Heart left ventricle (tissue), 13 donors: ENCODE measurements around the gene ARSB.

Source experiments
- POLR2A ChIP-seq, 2 donors: fragments of 450-650 bp; IDR thresholded peaks; one replicate each; pipeline ENCODE4 v1.6.1; 2017; ENCODE audit warnings: antibody characterized with exemption in 2 of 2, mild to moderate bottlenecking in 2 of 2, moderate library complexity in 2 of 2
- TF ChIP-seq, protein P1 (sequence below), 12 donors: fragments of 200-600 bp; sonication (generic) in 4 of 12; IDR thresholded peaks; one replicate each; pipeline versions ENCODE4 v1.5.0 to v1.8.0; 2018 to 2022; ENCODE audit warnings: antibody characterized with exemption in 12 of 12, mild to moderate bottlenecking in 5 of 12
- donor health status: ischemic (EF 13 %, LVEDD 7.1; RV severe dilation, severe dysfunction).
- donor health status: DM: no; HTN: yes; CAD: no.
- donor health status: DM: no; HTN: no; CAD: no.
- donor health status: ischemic (EF 25% LVEDD 6.9; RV normal size, moderate dysfunction).
- donor health status: ischemic (EF 25% LVEDD 5.7; RV mildly dilated, moderate dysfunction).
- donor health status: ischemic (EF 35%, LVEDD 5.7; RV mildly dilated, moderate dysfunction).
- donor health status: nonischemic (EF 11% LVEDD 7.7; RV severe dilation, severe dysfunction).
- donor health status: DM: yes; HTN: yes; CAD: no.
- donor health status: PGD.
- donor health status: ischemic (EF 29% LVEDD 5.4; RV normal size, mild dysfunction).
- donor health status: nonischemic (EF 23%, LVEDD 6.1; RV moderate dilation, normal function).

DNA sequence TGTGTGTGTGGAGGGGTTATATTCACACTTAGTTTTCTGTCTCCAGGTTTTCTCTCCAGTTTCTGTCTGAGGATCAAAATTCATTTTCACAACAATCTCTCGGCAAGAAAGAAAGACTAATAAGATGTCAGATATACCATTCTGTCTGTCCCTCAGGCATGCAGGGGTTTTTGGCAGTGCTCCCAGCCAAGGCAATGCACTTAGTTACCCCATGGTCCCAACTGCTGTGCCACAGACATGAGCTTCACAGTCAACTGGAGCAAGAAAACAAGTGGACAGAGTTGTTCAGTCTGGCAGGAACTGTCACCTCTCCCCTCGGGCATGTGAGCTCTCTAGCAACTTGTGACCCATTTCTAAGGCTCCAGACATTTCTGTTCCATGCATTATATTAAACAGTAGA is 234.8 kb downstream of the ARSB start:
- TF ChIP-seq, protein P1, sequence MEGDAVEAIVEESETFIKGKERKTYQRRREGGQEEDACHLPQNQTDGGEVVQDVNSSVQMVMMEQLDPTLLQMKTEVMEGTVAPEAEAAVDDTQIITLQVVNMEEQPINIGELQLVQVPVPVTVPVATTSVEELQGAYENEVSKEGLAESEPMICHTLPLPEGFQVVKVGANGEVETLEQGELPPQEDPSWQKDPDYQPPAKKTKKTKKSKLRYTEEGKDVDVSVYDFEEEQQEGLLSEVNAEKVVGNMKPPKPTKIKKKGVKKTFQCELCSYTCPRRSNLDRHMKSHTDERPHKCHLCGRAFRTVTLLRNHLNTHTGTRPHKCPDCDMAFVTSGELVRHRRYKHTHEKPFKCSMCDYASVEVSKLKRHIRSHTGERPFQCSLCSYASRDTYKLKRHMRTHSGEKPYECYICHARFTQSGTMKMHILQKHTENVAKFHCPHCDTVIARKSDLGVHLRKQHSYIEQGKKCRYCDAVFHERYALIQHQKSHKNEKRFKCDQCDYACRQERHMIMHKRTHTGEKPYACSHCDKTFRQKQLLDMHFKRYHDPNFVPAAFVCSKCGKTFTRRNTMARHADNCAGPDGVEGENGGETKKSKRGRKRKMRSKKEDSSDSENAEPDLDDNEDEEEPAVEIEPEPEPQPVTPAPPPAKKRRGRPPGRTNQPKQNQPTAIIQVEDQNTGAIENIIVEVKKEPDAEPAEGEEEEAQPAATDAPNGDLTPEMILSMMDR (IDR thresholded peaks at IDR 0.05): no peak
- no peak for TF ChIP-seq POLR2A (IDR thresholded peaks at IDR 0.05)
